ENCODE data around the gene GBP7. TPM values are rescaled to one million over a fixed set of nuclear protein-coding genes. Genes with fewer than 3 reads are reported as not detected.

GBP7 gene
- total RNA-seq, 1 experiment from 2014 or later = not detected

DNA sequence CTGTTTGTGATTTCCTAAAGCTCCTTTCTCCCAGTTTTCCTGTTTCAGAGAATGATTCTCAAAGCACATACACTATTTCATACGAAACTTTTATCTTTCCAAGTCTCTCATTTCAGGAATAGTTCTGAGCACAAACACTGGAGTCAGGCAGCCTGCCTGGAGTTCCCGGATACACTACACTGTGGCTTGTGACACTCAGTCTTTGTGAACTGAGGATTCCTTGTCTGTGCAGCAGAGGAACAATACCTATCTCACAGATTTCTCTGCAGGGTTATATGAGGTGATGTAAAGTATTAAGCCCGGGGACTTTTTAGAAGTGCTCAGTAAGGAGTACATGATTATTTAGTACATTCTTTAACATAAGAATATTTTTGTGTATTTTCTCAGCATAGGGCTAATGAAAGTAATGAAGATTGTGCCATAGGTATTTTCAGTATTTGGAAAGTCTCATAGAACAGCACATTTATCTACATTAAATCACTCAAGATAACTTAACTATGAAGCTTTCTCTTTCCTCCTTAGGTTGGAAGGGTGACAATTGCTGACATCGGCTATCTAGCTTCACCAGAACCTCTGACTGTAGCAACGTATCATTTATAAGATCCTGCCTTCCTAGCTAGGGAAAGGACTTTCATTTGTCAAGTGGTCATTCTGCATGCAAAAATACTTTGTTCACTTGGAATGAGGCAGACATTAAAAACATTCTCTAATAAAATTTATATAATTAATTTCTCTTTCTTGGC is 62.8 kb downstream of the GBP7 start:
- no peaks in the 10 kb centered on the region for H3K4me1 ChIP-seq
- no peak for DNase-seq

DNA sequence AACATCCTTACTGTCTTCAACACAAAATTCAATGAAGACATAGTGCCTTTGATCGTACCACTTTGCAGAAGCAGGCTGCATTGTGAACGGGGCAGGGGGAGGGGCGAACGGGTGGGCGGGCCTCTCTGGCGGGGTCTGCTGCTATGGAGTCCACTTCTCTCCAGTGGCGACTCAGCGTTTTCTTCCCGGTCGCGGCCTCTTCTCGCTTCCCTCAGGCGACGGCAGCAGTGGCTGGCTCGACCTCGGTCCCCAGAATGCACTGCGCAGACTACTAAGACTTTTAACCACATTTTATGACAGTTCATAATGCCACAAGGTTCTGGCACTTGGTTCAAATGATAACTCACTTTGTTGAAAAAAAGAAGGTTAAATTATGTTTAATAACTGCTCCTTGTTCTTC is 71.1 kb downstream of the GBP7 start:
- no peaks in the 10 kb centered on the region for H3K36me3 ChIP-seq
- H3K4me1 ChIP-seq = no peaks in the 10 kb centered on the region
- DNase-seq = no peak
- H3K27ac ChIP-seq = no peak overlapping the region
- no peak overlapping the region for H3K4me3 ChIP-seq
- H3K9me3 ChIP-seq (replicated peaks) = no peaks in the 10 kb centered on the region
- no peaks in the 10 kb centered on the region for H3K27me3 ChIP-seq

More for the DNA sequence above, 62.8 kb downstream of the GBP7 start:
- no peak overlapping the region for H3K27ac ChIP-seq
- H3K4me3 ChIP-seq = no peak overlapping the region
- no peaks in the 10 kb centered on the region for H3K36me3 ChIP-seq
- H3K27me3 ChIP-seq = no peaks in the 10 kb centered on the region; the same call in 1 of the 2 replicates
- H3K9me3 ChIP-seq (replicated peaks) = no peaks in the 10 kb centered on the region

GRCh38 chr1:89104147-89104546 is 71.7 kb downstream of the GBP7 start:
- H3K4me1 ChIP-seq = no peaks in the 10 kb centered on the region
- no peak overlapping the region for H3K4me3 ChIP-seq
- H3K36me3 ChIP-seq = no peaks in the 10 kb centered on the region
- no peak overlapping the region for H3K27ac ChIP-seq
- DNase-seq = no peak
- no peaks in the 10 kb centered on the region for H3K27me3 ChIP-seq
- H3K9me3 ChIP-seq (replicated peaks) = no peaks in the 10 kb centered on the region

DNA sequence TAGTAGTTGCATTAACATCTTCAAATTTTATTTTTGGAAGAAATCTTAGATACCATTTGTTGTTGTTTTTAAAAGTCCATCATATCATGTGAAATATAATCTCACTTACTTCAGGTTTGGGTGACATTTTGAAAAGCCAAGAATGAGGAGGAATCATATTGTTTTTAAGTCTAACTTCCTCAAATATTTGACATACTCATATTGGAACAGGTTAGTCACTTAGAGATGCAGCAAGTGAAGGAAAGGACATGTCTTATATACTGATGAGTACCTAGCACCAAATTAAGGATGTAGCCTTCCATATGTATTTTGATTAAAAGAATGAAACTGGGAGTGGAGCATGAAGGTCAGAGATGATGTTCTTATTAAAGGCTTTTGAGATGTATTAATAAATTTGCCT is 73.8 kb downstream of the GBP7 start:
- no peaks in the 10 kb centered on the region for H3K9me3 ChIP-seq (replicated peaks)
- no peak overlapping the region for H3K27ac ChIP-seq

DNA sequence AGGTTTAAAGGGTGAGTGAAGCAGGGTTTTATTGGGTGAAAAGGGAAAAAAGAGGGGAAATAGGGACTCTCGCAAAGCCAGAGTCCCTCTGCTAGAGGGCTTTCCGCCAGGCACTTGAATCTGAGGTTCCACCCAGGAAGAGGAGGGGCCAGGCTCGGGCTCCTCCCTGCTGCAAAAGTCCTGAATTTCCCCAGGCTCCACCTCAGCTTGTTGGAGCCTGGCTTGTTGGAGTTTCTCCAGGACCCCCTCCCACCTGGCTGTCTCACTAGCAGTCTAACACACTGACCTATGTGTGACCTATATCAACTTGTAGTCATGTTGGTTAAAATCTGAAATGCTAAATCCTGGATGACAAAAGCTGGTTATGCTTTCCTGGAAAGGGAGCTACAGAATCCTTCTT is 75.4 kb downstream of the GBP7 start:
- Histone ChIP-seq H3K4me3 (no peak overlapping the region), H3K36me3 (no peaks in the 10 kb centered on the region), H3K27me3 (no peaks in the 10 kb centered on the region), H3K27ac (no peak overlapping the region), H3K4me1 (no peaks in the 10 kb centered on the region), H3K9me3 (replicated peaks) (no peaks in the 10 kb centered on the region)
- no peak for DNase-seq

More for the DNA sequence above, 73.8 kb downstream of the GBP7 start:
- no peak for DNase-seq
- Histone ChIP-seq H3K4me1 (no peaks in the 10 kb centered on the region), H3K4me3 (no peak overlapping the region), H3K27me3 (no peaks in the 10 kb centered on the region), H3K36me3 (no peaks in the 10 kb centered on the region)

DNA sequence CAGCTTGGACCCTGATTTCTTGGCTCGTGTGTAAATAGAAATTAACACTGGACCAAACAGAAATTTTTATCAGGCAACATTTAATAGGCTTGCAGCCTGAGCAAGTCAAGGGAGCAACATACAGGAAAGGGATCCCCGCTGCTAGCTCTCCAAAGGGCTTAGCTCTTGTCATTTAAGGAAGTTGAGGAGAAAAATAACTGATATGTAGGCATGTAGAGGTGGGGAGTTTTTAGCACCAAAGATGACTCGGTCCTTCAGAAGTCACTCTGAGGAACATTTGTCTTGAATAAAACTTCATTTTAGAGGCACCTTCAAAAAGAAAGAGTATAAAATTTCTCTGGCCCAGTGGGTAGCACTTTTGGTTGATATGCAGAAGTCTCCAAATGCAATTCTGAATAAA is 76.9 kb downstream of the GBP7 start:
- Histone ChIP-seq H3K9me3 (replicated peaks) (no peaks in the 10 kb centered on the region), H3K4me3 (no peak overlapping the region)
- DNase-seq = no peak

GRCh38 chr1:89095737-89096136 is 80.1 kb downstream of the GBP7 start:
- no peak for DNase-seq
- H3K27ac ChIP-seq = no peak overlapping the region

More for the DNA sequence above, 76.9 kb downstream of the GBP7 start:
- no peak overlapping the region for H3K27ac ChIP-seq
- H3K36me3 ChIP-seq = no peaks in the 10 kb centered on the region
- no peaks in the 10 kb centered on the region for H3K4me1 ChIP-seq
- H3K27me3 ChIP-seq = no peaks in the 10 kb centered on the region

GRCh38 chr1:89089962-89090361 is 85.8 kb downstream of the GBP7 start:
- 0 out of 2 replicates have a peak, but pooled peaks cover 5% of the 10 kb centered on the region for H3K4me1 ChIP-seq
- DNase-seq = peak in 1 of 2 experiments; percentile 30

More at GRCh38 chr1:89095737-89096136, 80.1 kb downstream of the GBP7 start:
- Histone ChIP-seq H3K4me1 (no peaks in the 10 kb centered on the region), H3K4me3 (no peak overlapping the region), H3K27me3 (no peaks in the 10 kb centered on the region), H3K36me3 (no peaks in the 10 kb centered on the region), H3K9me3 (replicated peaks) (no peaks in the 10 kb centered on the region)

GRCh38 chr1:89088572-89088971 is 87.2 kb downstream of the GBP7 start:
- Histone ChIP-seq H3K4me1 (0 out of 2 replicates have a peak, but pooled peaks cover 5% of the 10 kb centered on the region), H3K4me3 (peak overlapping the region; percentile 38), H3K27ac (peak overlapping the region; percentile 38), H3K36me3 (no peaks in the 10 kb centered on the region), H3K9me3 (replicated peaks) (no peaks in the 10 kb centered on the region), H3K27me3 (no peaks in the 10 kb centered on the region)
- DNase-seq = peak; percentile 38 to 58

More at GRCh38 chr1:89089962-89090361, 85.8 kb downstream of the GBP7 start:
- Histone ChIP-seq H3K27ac (no peak overlapping the region), H3K9me3 (replicated peaks) (no peaks in the 10 kb centered on the region), H3K4me3 (no peak overlapping the region), H3K27me3 (no peaks in the 10 kb centered on the region), H3K36me3 (no peaks in the 10 kb centered on the region)

GRCh38 chr1:89087241-89087640 is 88.6 kb downstream of the GBP7 start:
- H3K9me3 ChIP-seq (replicated peaks) = no peaks in the 10 kb centered on the region
- no peak overlapping the region for H3K27ac ChIP-seq
- no peaks in the 10 kb centered on the region for H3K36me3 ChIP-seq
- DNase-seq = peak in 1 of 2 experiments; percentile 20
- no peaks in the 10 kb centered on the region for H3K27me3 ChIP-seq
- no peak overlapping the region for H3K4me3 ChIP-seq
- 0 out of 2 replicates have a peak, but pooled peaks cover 5% of the 10 kb centered on the region for H3K4me1 ChIP-seq

DNA sequence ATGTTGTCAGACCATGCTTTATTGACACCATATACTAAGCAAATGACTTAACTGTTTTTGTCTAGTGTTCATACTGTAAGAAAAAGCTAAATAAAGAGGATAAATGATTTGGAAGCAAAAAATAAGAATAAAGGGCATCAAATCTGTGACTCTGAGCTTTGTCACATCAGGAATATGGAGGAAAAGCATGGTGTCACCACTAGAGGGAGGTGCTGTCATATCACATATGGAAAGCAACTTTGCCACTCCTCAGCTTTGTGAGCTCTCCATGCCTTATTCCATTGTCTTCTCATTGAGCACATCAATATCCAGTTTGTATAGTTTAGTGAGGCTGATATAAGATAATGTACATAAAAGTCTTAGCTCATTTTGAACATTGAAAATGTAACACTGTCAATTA is 90.0 kb downstream of the GBP7 start:
- 0 out of 2 replicates have a peak, but pooled peaks cover 5% of the 10 kb centered on the region for H3K4me1 ChIP-seq
- no peaks in the 10 kb centered on the region for H3K27me3 ChIP-seq
- peak; percentile 26 to 62 for DNase-seq
- no peaks in the 10 kb centered on the region for H3K36me3 ChIP-seq
- H3K27ac ChIP-seq = no peak overlapping the region
- H3K9me3 ChIP-seq (replicated peaks) = no peaks in the 10 kb centered on the region
- H3K4me3 ChIP-seq = no peak overlapping the region

Other genes starting within 250 kb of the GBP7 start
- gene KYAT3, start 183.4 kb downstream of the GBP7 start, total RNA-seq (2014; rRNA removed; shearing (Covaris generic)) = 32.6 and 41.9 TPM in 2 replicates
- 27.9 and 29.8 TPM in 2 replicates for gene RBMXL1, start 183.4 kb downstream of the GBP7 start, total RNA-seq (2014; rRNA removed; shearing (Covaris generic))
- gene GBP3, start 153.1 kb downstream of the GBP7 start, total RNA-seq (2014; rRNA removed; shearing (Covaris generic)) = 0.12 and 0.53 TPM in 2 replicates
- 0.15 and 0.30 TPM in 2 replicates for gene GBP1, start 110.8 kb downstream of the GBP7 start, total RNA-seq (2014; rRNA removed; shearing (Covaris generic))
- gene GBP2, start 49.9 kb downstream of the GBP7 start, total RNA-seq (2014; rRNA removed; shearing (Covaris generic)) = 0.47 and 0.51 TPM in 2 replicates
- gene GBP4, start 22.9 kb upstream of the GBP7 start, total RNA-seq (2014; rRNA removed; shearing (Covaris generic)) = 0.02 TPM in 1 of 2 replicates, not detected in the other
- 0.08 TPM in 1 of 2 replicates, not detected in the other for gene GBP5, start 96.9 kb upstream of the GBP7 start, total RNA-seq (2014; rRNA removed; shearing (Covaris generic))
- not detected in 2 replicates for gene GBP6, start 188.1 kb upstream of the GBP7 start, total RNA-seq (2014; rRNA removed; shearing (Covaris generic))